H7 (cell line): ENCODE measurements around the gene BICDL1. TPM values are rescaled to one million over a fixed set of nuclear protein-coding genes. Genes with fewer than 3 reads are reported as not detected.

Source experiments
- DNase-seq: peaks from one replicate; pipeline ENCODE4 v3.0.0; 2012
- H3K27me3 ChIP-seq: 2 replicates; pipeline ENCODE4 v1.6.0; 2011; ENCODE audit warnings: mild to moderate bottlenecking, low read length; ENCODE audit not compliant: control insufficient read depth, insufficient read depth
- H3K36me3 ChIP-seq: replicated peaks from 2 replicates; pipeline ENCODE4 v1.5.1; 2011; ENCODE audit warnings: low read length; ENCODE audit not compliant: control insufficient read depth, insufficient read depth
- H3K4me3 ChIP-seq: 2 replicates; pipeline ENCODE4 v1.5.1; 2011; ENCODE audit warnings: low read depth, mild to moderate bottlenecking, control low read depth, low read length, moderate library complexity; ENCODE audit not compliant: insufficient read depth
- total RNA-seq: library from RNA; depleted of rRNA; stranded (reverse); fragments of >200 nt; shearing (Covaris generic); gene quantifications from 2 replicates; pipeline ENCODE4 v1.2.3, GENCODE V29; 2014

BICDL1 gene
- total RNA-seq, 1 experiment from 2014 or later = 15.7 TPM

DNA sequence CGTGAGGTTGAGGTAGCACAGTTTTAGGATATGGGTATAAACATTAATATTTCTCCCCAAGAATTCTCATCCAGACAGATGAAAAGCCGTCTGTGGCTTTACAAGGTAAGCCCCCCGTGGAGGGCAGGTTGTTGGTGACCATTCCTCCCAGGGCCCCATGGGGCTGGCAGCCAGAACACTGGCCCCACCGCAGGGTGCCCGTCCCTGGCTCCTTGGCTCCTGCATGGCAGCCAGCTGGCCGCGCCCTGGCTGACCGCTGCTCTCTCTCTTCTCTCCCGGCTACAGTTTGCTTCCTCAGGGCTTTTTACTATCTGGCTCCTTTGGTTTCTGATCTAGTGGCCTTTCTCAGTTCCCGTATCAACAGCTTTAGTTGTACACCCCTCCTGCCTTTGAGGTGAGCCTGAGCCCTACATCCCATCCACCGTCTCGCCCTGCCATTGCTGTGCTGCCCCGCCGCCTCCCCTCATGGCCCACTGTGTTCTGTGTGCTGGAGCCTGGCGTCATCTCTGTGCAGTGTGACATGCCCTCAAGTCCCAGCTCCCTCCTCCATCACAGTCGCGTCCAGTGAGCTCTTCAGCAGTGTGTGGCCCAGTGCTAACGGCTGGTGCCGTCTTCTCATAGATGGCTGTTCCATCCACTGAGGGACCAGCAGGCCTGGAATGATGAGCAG is 101.7 kb downstream of the BICDL1 start:
- no peak overlapping the region for H3K4me3 ChIP-seq
- H3K36me3 ChIP-seq = peaks cover 3% of the 10 kb centered on the region

DNA sequence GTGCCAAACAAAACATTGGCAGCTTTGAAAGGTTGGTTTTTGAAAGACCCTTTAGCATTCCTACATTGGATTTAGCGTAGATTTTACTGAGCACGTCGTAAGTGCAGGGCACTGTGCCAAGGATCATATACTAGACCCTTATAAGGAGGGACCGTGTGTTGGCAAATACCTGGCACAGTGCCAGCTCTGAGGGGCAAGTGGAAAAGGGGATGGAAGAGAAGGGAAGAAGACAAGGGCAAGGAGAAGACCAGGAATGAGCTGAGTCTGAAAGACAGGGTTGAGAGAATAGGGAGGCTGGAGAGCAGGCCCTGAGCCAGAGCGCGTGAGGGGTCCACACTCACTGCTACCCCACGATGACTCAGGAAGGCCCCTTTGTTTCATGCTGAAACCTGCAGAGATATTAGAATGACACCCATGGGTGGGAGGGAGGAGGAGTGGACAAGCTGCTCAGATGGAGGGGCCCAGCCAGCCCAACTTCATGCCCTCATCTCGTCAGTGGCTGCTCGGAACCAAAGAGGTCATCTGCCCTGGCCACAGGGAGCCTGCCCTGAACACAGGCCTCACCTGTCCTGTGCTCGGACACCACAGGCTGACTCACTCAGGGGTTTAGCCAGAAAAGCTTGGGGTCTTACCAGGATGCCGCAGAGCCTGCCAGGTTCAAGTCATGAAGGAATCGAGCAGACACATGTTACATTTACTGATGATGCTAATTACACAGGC is 102.5 kb downstream of the BICDL1 start:
- DNase-seq = no peak
- Histone ChIP-seq H3K36me3 (peaks cover 3% of the 10 kb centered on the region), H3K27me3 (no peaks in the 10 kb centered on the region), H3K4me3 (no peak overlapping the region)

More for the DNA sequence above, 101.7 kb downstream of the BICDL1 start:
- H3K27me3 ChIP-seq = no peaks in the 10 kb centered on the region
- peak; percentile 38 for DNase-seq

DNA sequence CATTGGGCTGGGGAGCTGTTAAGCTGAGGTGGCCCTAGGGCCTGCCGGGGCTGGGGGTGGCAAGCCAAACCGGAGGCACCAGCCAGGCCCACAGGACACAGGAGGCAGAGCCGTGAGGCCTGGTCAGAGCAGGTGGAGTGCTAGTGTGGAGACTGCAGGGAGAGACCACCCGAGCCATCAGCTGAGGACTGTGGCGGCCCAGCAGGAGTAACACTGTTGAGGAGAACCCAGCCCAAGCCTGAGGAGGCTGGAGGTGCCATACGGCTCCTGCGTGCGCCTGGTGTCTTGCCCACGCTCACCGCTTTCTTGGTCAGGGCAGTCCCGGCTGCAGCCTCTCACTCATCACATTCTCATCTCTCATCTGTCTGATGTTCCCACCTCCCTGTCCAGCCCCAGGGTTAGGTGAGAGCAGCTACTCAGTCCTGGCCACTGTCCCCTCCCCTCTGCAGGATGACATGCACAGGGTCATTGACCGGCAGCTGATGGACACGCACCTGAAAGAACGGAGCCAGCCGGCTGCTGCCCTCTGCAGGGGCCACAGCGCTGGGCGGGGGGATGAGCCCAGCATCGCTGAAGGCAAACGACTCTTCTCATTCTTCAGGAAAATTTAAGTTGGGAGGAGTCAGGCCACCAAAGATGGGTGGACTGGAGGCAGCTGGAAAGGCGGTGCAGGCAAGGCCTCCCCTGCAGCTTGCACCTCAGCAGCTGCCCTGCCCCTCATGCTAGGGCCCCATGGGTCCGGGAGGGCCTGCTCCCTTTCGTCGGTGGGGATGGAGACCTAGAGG is 103.7 kb downstream of the BICDL1 start:
- DNase-seq = peak; percentile 74
- Histone ChIP-seq H3K4me3 (no peak overlapping the region), H3K36me3 (peaks cover 5% of the 10 kb centered on the region), H3K27me3 (no peaks in the 10 kb centered on the region)

DNA sequence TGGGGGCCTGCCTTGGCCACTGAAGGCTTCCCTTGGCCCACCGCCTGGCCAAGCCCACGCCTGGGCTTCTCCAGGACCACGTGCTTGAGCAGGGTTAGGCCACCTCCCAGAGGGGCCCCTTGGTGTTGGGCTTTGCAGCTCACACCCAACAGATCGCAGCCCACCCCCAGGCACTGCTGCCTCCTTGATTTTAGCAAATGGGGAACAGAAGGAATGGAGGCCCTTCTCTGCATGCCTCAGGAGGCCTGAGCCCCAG is 104.2 kb downstream of the BICDL1 start:
- no peak overlapping the region for H3K4me3 ChIP-seq
- no peaks in the 10 kb centered on the region for H3K27me3 ChIP-seq
- H3K36me3 ChIP-seq = peaks cover 6% of the 10 kb centered on the region
- DNase-seq = no peak

DNA sequence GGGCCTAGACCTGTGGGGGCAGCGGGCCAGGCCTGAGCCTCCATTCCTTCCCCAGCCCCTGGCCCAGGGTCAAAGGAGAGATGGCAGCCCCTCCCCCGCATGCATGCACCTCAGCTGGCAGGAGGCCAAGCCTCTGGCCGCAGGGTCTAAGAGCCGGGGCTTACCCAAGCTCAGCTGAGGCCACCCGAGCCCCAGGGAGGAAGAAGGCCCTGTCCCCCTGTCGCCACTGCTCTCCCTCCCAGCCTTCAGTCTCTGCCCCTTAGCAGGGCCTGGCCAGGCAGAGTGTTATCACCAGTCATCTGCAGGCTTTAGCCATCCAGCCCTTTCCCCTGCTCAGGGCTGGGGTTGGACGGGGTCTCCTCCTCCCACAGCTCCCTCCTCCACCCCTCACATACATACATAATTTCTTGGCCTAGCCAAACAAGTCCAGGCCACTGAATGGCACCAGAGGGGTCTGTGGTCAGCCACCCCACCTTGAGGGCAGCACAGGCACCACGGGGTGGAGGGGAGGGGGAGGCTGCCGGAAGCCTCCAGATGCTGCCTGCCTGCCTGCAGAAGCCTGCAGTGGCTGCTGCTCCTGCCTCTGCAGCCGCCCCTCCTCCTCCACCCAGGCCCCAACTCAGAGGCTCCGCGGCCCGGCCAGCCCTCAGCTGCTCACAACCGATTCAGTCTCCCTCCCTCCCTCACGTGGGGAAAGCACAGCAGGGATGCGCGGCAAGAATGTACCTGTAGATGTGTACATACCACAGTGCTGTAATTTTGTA is 104.7 kb downstream of the BICDL1 start:
- Histone ChIP-seq H3K36me3 (peaks cover 10% of the 10 kb centered on the region), H3K27me3 (no peaks in the 10 kb centered on the region), H3K4me3 (no peak overlapping the region)
- DNase-seq = peak; percentile 98

- peak; percentile 86 for DNase-seq
- Histone ChIP-seq H3K27me3 (no peaks in the 10 kb centered on the region), H3K36me3 (peaks cover 10% of the 10 kb centered on the region), H3K4me3 (no peak overlapping the region)
These were observed 105.4 kb downstream of the BICDL1 start for GRCh38 chr12:120094485-120094884.

- Histone ChIP-seq H3K27me3 (no peaks in the 10 kb centered on the region), H3K4me3 (no peak overlapping the region), H3K36me3 (peaks cover 8% of the 10 kb centered on the region)
- peak; percentile 70 for DNase-seq
These were observed 106.3 kb downstream of the BICDL1 start for GRCh38 chr12:120095331-120095730.

DNA sequence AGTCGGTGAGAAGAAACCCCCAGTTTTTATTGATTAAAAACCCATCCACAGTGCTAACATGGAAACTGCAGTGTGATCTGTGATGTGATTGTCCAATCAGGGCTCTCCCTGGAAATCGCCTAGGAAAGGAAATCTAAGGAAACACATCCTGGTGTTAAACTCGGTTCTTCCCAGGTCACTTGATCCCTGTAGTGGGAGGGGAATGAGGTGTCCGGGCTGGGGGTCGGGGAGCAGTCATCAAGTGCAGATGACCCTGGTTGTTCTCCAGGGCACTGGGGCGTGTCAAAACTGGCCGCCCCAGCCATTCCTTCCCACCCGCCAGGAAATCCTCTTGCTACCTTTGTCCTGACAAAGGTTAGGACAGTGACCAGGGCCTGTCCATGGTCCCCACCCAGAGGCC is 106.7 kb downstream of the BICDL1 start:
- peak; percentile 68 for DNase-seq
- no peaks in the 10 kb centered on the region for H3K27me3 ChIP-seq
- no peak overlapping the region for H3K4me3 ChIP-seq
- H3K36me3 ChIP-seq = peaks cover 8% of the 10 kb centered on the region

DNA sequence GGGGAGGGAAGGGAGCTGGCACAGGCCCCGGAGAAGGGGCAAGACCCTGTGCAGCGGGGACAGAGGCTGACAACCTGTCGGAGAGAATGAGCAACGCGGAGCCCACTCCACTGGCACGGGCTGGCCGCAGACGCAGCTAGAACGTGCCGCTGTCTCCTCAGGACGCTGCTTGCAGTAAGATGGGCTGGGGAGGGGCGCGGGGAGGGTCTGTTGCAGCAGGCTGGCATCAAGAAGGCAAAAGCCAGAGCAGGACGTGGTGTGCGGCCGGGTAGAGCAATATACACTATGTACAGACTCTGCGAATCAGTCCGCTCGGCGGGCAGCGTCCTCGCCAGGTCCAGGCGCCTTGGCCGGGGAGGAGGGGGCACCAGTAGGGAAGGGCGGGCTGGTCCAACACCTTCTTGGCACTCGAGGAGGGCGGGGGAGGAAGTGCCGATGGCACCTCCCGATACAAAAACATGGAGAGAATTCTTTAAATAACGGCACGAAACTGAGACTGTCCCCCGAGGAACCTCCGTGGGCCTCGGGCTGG is 107.7 kb downstream of the BICDL1 start:
- Histone ChIP-seq H3K27me3 (no peaks in the 10 kb centered on the region), H3K36me3 (peaks cover 8% of the 10 kb centered on the region), H3K4me3 (no peak overlapping the region)
- peak; percentile 42 for DNase-seq

DNA sequence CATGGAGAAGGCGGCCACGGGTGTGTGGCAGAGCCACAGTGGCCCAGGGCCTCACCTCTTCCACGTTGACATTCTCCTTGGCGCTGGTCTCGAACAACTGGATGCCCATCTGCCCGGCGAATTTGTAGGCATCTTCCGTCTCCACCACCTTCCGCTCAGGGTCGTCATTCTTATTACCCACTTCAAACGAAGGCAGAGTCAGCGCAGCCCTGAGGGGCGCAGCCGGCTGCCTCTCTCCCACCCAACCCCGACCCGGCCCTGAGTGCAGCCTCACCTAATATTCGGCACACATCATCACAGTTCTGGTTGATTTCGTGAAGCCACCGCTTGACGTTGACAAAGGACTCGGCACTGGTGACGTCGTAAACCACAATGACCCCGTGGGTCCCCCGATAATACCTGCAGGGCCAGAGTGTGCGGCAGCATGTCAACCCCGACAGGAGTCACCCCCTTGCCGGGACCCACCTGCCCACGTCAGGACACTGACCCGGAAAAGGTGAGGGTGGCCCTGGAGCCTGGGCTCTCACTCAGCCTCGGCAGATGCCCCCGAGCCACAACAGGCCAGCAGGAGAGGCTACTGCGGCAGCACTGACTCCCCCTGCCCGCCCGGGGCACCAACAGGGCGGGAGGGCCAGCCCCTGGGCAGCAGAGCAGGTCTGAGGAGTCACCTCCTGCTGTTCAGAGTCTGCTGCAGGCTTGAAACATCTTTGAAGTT is 109.9 kb downstream of the BICDL1 start:
- H3K27me3 ChIP-seq = no peaks in the 10 kb centered on the region
- H3K36me3 ChIP-seq = peaks cover 9% of the 10 kb centered on the region
- no peak overlapping the region for H3K4me3 ChIP-seq
- peak; percentile 41 for DNase-seq

DNA sequence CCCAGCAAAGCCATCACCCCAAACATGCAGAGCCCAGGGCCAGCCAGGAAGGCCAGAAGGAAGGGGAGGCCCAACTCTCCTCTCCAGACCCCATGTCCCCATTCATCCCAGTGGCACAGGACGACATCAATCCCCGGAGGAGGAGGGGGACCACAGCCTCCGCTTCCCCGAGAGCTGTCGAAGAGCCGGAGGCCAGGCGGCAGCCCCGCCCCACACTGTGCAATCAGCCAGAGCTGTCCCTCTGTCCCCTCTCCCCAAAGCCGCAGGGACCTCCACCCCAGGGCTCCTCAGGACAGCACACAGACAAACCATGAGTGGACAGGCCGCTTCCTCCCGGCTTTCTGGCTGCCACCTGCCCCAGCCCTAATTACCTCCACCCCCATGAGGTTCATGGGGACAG is 110.7 kb downstream of the BICDL1 start:
- Histone ChIP-seq H3K4me3 (no peak overlapping the region), H3K27me3 (no peaks in the 10 kb centered on the region), H3K36me3 (peaks cover 9% of the 10 kb centered on the region)
- peak; percentile 39 for DNase-seq

DNA sequence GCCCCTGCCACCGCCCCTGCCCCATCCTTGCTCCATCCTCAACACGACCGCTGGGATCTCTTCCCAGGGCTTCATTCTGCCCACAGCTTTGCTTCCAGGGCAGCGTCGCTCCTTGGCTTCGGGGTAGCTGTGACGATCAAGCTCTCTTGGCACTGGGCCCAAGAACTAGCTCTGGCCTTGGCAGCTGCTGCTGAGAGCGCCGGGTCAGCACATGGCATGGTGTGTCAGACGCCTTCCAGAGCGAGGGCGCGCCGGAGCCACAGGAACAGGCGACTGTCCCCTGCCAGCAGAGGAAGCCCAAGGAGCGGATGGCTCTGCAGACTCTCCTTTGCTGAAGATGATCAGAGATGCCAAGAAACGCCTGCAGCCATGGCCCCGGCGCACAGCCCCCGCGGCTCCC is 111.6 kb downstream of the BICDL1 start:
- peak; percentile 41 for DNase-seq
- Histone ChIP-seq H3K4me3 (no peak overlapping the region), H3K27me3 (no peaks in the 10 kb centered on the region), H3K36me3 (peaks cover 9% of the 10 kb centered on the region)

DNA sequence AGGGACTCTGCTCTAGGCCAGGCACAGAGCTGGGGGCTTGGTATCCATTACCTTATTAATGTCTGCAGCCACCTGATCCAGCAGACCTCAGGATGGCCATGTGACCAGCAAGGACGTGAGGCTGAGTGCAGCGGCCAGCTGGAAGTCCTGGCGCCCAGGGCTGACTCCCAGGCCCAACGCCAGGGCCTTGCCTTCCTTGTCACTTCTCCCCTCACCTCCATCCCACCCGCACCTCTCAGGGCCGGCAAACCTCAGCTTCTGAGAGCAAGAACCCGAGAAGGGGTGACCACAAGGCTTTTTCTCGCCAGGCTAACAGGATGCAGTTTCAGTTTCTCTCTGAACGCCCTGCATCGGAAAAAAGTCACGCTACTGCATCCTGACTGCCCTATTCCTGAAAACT is 112.1 kb downstream of the BICDL1 start:
- peak; percentile 45 for DNase-seq
- Histone ChIP-seq H3K27me3 (no peaks in the 10 kb centered on the region), H3K4me3 (no peak overlapping the region), H3K36me3 (peaks cover 9% of the 10 kb centered on the region)

DNA sequence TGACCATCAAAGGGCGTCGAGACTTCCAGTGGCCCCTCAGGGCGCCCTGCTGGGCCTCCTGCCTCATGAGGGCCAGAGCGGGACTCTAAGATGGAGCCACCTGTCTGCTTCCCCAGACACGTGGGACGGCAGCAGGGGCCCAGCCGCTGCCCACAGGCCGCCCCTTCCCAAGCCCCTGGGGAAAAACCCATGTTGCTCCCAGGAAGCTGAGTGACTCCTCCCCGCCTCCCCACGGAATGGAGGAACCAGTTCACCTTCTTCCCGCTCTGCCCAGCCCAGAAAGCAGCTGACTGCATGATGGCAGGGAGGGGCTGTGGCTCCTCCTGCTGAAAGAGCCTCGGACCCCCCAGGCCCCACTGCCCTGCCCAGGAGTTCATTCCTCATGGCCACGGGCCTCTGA is 112.6 kb downstream of the BICDL1 start:
- DNase-seq = peak; percentile 62
- H3K4me3 ChIP-seq = no peak overlapping the region
- peaks cover 9% of the 10 kb centered on the region for H3K36me3 ChIP-seq
- no peaks in the 10 kb centered on the region for H3K27me3 ChIP-seq
